Measurements from ENCODE around the gene UGT1A10.
"Not testable (repeated sequence)": the region's sequence is repeated elsewhere in the genome, so short reads cannot be mapped to it uniquely, and the experiment has no call there.

The UGT1A10 gene

GRCh38 chr2:233728723-233729301 is 92.6 kb downstream of the UGT1A10 start, which contains the start of gene UGT1A3:
TSS of gene UGT1A3 (plus strand) at chr2:233729042. CDS start at chr2:233729127, 85 bp downstream.
- H3K4me1 ChIP-seq (ENCODE audit: control extremely low read depth in 1 of 4, control insufficient read depth in 4 of 4, insufficient read depth in 4 of 4, low read length in 3 of 4) = no peaks in the 10 kb centered on the region
- POLR2A ChIA-PET = no interaction called here
- CTCF ChIA-PET = interaction anchor here (1.0 kb wide), 1 partner anchor 37 kb away, joined by 3 read pairs; the partner anchor contains the start of gene UGT1A6
- H3K36me3 ChIP-seq (ENCODE audit: control insufficient read depth in 4 of 4, insufficient read depth in 4 of 4, low read length in 3 of 4) = no peaks in the 10 kb centered on the region
- H3K27ac ChIP-seq (ENCODE audit: insufficient read depth in 1 of 2, low read depth in 1 of 2, low read length in 2 of 2, poor library complexity in 1 of 2, severe bottlenecking in 2 of 2) = no peak within 1 kb of the TSS
- 92% methylated on average over 8 of the region's 8 CpGs for WGBS (ENCODE audit: insufficient coverage)
- DNase-seq = no peak
- peaks cover 0 to 2% (median 0%) of the 10 kb centered on the region in 5 experiments for H3K9me3 ChIP-seq (ENCODE audit: control extremely low read depth in 1 of 5, control insufficient read depth in 4 of 5, insufficient read depth in 2 of 5, low read depth in 1 of 5, low read length in 4 of 5)
- no peak within 1 kb of the TSS for H3K4me3 ChIP-seq (ENCODE audit: control insufficient read depth in 1 of 7, extremely low read depth in 1 of 7, insufficient read depth in 4 of 7, low read depth in 2 of 7, low read length in 6 of 7)
- H3K27me3 ChIP-seq (replicated peaks in 2 of 5; ENCODE audit: control insufficient read depth in 4 of 5, insufficient read depth in 5 of 5, low read length in 4 of 5) = peaks cover 0 to 2% (median 0%) of the 10 kb centered on the region in 5 experiments

DNA sequence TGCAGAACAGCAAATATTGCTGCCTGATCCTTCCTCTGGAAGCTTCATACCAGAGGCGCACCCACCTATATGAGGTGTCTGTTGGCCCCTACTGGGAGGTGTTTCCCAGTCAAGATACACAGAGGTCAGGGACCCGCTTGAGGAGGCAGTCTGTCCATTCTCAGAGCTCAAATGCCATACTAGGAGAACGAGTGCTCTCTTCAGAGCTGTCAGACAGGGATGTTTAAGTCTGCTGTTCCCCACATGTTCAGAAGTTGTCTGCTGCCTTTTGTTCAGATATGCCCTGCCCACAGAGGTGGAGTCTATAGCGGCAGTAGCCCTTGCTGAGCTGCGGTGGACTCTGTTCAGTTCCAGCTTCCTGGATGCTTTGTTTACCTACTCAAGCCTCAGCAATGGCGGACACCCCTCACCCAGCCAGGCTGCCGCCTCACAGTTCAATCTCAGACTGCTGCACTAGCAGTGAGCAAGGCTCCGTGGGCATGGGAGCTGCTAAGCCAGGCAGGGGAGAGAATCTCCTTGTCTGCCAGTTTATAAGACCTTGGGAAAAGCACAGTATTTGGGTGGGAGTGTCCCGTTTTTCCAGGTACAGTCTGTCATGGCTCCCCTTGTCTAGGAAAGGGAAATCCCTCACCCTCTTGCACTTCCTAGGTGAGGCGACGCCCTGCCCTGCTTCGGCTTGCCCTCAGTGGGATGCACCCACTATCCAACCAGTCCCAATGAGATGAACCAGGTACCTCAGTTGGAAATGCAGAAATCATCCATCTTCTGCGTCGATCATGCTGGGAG is 100.8 kb downstream of the UGT1A10 start:
- H3K36me3 ChIP-seq (ENCODE audit: control insufficient read depth in 4 of 4, insufficient read depth in 4 of 4, low read length in 3 of 4); DNase-seq; POLR2A ChIA-PET; H3K9me3 ChIP-seq (ENCODE audit: control extremely low read depth in 1 of 5, control insufficient read depth in 4 of 5, insufficient read depth in 2 of 5, low read depth in 1 of 5, low read length in 4 of 5); CTCF ChIA-PET; H3K27me3 ChIP-seq (replicated peaks in 2 of 5; ENCODE audit: control insufficient read depth in 4 of 5, insufficient read depth in 5 of 5, low read length in 4 of 5); H3K4me1 ChIP-seq (ENCODE audit: control extremely low read depth in 1 of 4, control insufficient read depth in 4 of 4, insufficient read depth in 4 of 4, low read length in 3 of 4); H3K4me3 ChIP-seq (ENCODE audit: control insufficient read depth in 1 of 7, extremely low read depth in 1 of 7, insufficient read depth in 4 of 7, low read depth in 2 of 7, low read length in 6 of 7); H3K27ac ChIP-seq (ENCODE audit: insufficient read depth in 1 of 2, low read depth in 1 of 2, low read length in 2 of 2, poor library complexity in 1 of 2, severe bottlenecking in 2 of 2): not testable (repeated sequence)
- WGBS (ENCODE audit: insufficient coverage) = 96% methylated on average over 12 of the region's 14 CpGs

GRCh38 chr2:233740870-233741269 is 104.6 kb downstream of the UGT1A10 start:
- ChIA-PET POLR2A (no interaction called here), CTCF (no interaction called here)
- peaks cover 0 to 3% (median 0%) of the 10 kb centered on the region in 5 experiments for H3K9me3 ChIP-seq (ENCODE audit: control extremely low read depth in 1 of 5, control insufficient read depth in 4 of 5, insufficient read depth in 2 of 5, low read depth in 1 of 5, low read length in 4 of 5)
- peaks cover 0 to 6% (median 0%) of the 10 kb centered on the region in 5 experiments for H3K27me3 ChIP-seq (replicated peaks in 2 of 5; ENCODE audit: control insufficient read depth in 4 of 5, insufficient read depth in 5 of 5, low read length in 4 of 5)
- DNase-seq = no peak
- WGBS (ENCODE audit: insufficient coverage) = 100% methylated on average over 1 of the region's 2 CpGs
- no peak overlapping the region for H3K4me3 ChIP-seq (ENCODE audit: control insufficient read depth in 1 of 7, extremely low read depth in 1 of 7, insufficient read depth in 4 of 7, low read depth in 2 of 7, low read length in 6 of 7)
- no peaks in the 10 kb centered on the region for H3K4me1 ChIP-seq (ENCODE audit: control extremely low read depth in 1 of 4, control insufficient read depth in 4 of 4, insufficient read depth in 4 of 4, low read length in 3 of 4)
- H3K36me3 ChIP-seq (ENCODE audit: control insufficient read depth in 4 of 4, insufficient read depth in 4 of 4, low read length in 3 of 4) = no peaks in the 10 kb centered on the region
- H3K27ac ChIP-seq (ENCODE audit: insufficient read depth in 1 of 2, low read depth in 1 of 2, low read length in 2 of 2, poor library complexity in 1 of 2, severe bottlenecking in 2 of 2) = no peak overlapping the region

- POLR2A ChIA-PET = no interaction called here
- WGBS (ENCODE audit: insufficient coverage) = 97% methylated on average over 35 of the region's 46 CpGs
- Histone ChIP-seq H3K4me1 (ENCODE audit: control extremely low read depth in 1 of 4, control insufficient read depth in 4 of 4, insufficient read depth in 4 of 4, low read length in 3 of 4) (no peaks in the 10 kb centered on the region), H3K36me3 (ENCODE audit: control insufficient read depth in 4 of 4, insufficient read depth in 4 of 4, low read length in 3 of 4) (no peaks in the 10 kb centered on the region), H3K27me3 (replicated peaks in 2 of 5; ENCODE audit: control insufficient read depth in 4 of 5, insufficient read depth in 5 of 5, low read length in 4 of 5) (peaks cover 0 to 12% (median 2%) of the 10 kb centered on the region in 5 experiments), H3K4me3 (ENCODE audit: control insufficient read depth in 1 of 7, extremely low read depth in 1 of 7, insufficient read depth in 4 of 7, low read depth in 2 of 7, low read length in 6 of 7) (no peak overlapping the region), H3K27ac (ENCODE audit: insufficient read depth in 1 of 2, low read depth in 1 of 2, low read length in 2 of 2, poor library complexity in 1 of 2, severe bottlenecking in 2 of 2) (no peak overlapping the region), H3K9me3 (ENCODE audit: control extremely low read depth in 1 of 5, control insufficient read depth in 4 of 5, insufficient read depth in 2 of 5, low read depth in 1 of 5, low read length in 4 of 5) (peaks cover 0 to 1% (median 0%) of the 10 kb centered on the region in 5 experiments)
- no peak for DNase-seq
- CTCF ChIA-PET = no interaction called here
Measured at GRCh38 chr2:233743464-233744259, 107.4 kb downstream of the UGT1A10 start.

DNA sequence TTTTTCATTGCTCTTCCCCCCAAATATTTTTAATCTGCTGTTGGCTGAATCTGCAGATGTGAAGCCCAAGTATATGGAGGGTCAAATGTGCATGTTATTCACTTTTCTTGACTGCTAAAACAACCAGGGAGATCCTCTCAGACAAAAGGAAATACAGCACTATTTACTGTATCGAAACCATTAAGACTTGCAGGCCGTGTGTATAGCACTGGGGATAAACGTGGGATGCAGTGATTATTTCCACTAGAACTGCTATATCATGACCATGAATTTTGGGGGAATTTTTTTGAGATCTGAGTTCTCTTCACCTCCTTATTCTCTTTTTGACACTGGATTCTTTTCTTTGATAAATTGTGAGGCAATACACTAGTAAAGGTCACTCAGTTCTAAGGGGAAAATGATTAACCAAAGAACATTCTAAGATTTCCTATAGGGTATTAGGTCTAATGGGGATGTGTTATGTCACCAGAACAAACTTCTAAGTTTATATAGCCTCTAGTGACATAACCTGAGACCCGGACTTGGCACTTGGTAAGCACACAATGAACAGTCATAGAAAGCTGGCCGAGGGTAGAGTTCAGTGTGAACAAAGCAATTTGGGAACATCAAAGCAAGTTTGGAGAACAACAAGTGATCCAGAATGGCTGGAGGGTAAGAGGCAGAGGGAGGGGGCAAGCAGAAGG is 109.0 kb downstream of the UGT1A10 start:
- H3K27me3 ChIP-seq (replicated peaks in 2 of 5; ENCODE audit: control insufficient read depth in 4 of 5, insufficient read depth in 5 of 5, low read length in 4 of 5) = peaks cover 0 to 12% (median 2%) of the 10 kb centered on the region in 5 experiments
- ChIA-PET CTCF (no interaction called here), POLR2A (no interaction called here)
- H3K9me3 ChIP-seq (ENCODE audit: control extremely low read depth in 1 of 5, control insufficient read depth in 4 of 5, insufficient read depth in 2 of 5, low read depth in 1 of 5, low read length in 4 of 5) = peaks cover 0 to 1% (median 0%) of the 10 kb centered on the region in 5 experiments
- no peak for DNase-seq
- H3K4me3 ChIP-seq (ENCODE audit: control insufficient read depth in 1 of 7, extremely low read depth in 1 of 7, insufficient read depth in 4 of 7, low read depth in 2 of 7, low read length in 6 of 7) = no peak overlapping the region
- 93% methylated on average over 2 of the region's 5 CpGs for WGBS (ENCODE audit: insufficient coverage)
- no peaks in the 10 kb centered on the region for H3K36me3 ChIP-seq (ENCODE audit: control insufficient read depth in 4 of 4, insufficient read depth in 4 of 4, low read length in 3 of 4)
- no peaks in the 10 kb centered on the region for H3K4me1 ChIP-seq (ENCODE audit: control extremely low read depth in 1 of 4, control insufficient read depth in 4 of 4, insufficient read depth in 4 of 4, low read length in 3 of 4)
- H3K27ac ChIP-seq (ENCODE audit: insufficient read depth in 1 of 2, low read depth in 1 of 2, low read length in 2 of 2, poor library complexity in 1 of 2, severe bottlenecking in 2 of 2) = no peak overlapping the region

DNA sequence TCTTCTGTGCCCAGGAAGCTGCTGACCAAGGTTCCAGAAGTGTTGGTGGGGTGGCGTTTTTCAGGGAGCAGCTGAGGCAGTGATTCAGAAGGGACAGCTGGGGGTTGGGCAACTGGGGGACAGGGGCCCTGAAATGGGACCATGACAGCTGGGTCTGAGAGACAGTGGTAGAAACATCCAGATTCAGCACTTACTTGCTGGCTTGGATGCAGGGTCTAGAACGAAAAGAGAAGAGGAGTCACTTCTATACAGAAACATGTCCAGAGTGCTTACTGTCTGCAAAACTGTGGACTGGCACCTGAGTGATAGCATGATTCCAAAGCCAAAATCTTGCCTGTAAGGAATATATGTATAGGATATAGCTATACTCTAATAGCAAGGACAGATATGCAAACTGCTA is 109.6 kb downstream of the UGT1A10 start:
- H3K36me3 ChIP-seq (ENCODE audit: control insufficient read depth in 4 of 4, insufficient read depth in 4 of 4, low read length in 3 of 4); CTCF ChIA-PET; POLR2A ChIA-PET; H3K27ac ChIP-seq (ENCODE audit: insufficient read depth in 1 of 2, low read depth in 1 of 2, low read length in 2 of 2, poor library complexity in 1 of 2, severe bottlenecking in 2 of 2); H3K9me3 ChIP-seq (ENCODE audit: control extremely low read depth in 1 of 5, control insufficient read depth in 4 of 5, insufficient read depth in 2 of 5, low read depth in 1 of 5, low read length in 4 of 5); H3K4me1 ChIP-seq (ENCODE audit: control extremely low read depth in 1 of 4, control insufficient read depth in 4 of 4, insufficient read depth in 4 of 4, low read length in 3 of 4); H3K4me3 ChIP-seq (ENCODE audit: control insufficient read depth in 1 of 7, extremely low read depth in 1 of 7, insufficient read depth in 4 of 7, low read depth in 2 of 7, low read length in 6 of 7); DNase-seq: not testable (repeated sequence)
- peaks cover 0 to 12% (median 2%) of the 10 kb centered on the region in 5 experiments for H3K27me3 ChIP-seq (replicated peaks in 2 of 5; ENCODE audit: control insufficient read depth in 4 of 5, insufficient read depth in 5 of 5, low read length in 4 of 5)
- WGBS (ENCODE audit: insufficient coverage) = 89% methylated on average over 2 of the region's 2 CpGs

All from common myeloid progenitor, CD34-positive (primary cell).